Fibroblast of the aortic adventitia (primary cell): Measurements from ENCODE around the gene CRYGN. TPM values are rescaled to one million over a fixed set of nuclear protein-coding genes. Genes with fewer than 3 reads are reported as not detected.

Experiments
- DNase-seq: peaks from one replicate; pipeline ENCODE4 v3.0.0-alpha.2; 2010; ENCODE audit warnings: low read depth
- H3K4me3 ChIP-seq: 2 replicates; pipeline ENCODE4 v1.5.1; 2011; ENCODE audit warnings: low read depth, mild to moderate bottlenecking, control low read depth, low read length, moderate library complexity
- CTCF ChIP-seq: IDR thresholded peaks from 2 replicates; pipeline ENCODE4 v1.5.1; 2011; ENCODE audit warnings: mild to moderate bottlenecking, low read length, control low read depth, inconsistent platforms; ENCODE audit not compliant: insufficient read depth
- total RNA-seq: library from RNA; depleted of rRNA; stranded (reverse); fragments of >200 nt; gene quantifications from 2 replicates; pipeline ENCODE4 v1.2.3, GENCODE V29; 2012; ENCODE audit warnings: low replicate concordance

The CRYGN gene
- total RNA-seq, 1 donor = 0.09 TPM

DNA sequence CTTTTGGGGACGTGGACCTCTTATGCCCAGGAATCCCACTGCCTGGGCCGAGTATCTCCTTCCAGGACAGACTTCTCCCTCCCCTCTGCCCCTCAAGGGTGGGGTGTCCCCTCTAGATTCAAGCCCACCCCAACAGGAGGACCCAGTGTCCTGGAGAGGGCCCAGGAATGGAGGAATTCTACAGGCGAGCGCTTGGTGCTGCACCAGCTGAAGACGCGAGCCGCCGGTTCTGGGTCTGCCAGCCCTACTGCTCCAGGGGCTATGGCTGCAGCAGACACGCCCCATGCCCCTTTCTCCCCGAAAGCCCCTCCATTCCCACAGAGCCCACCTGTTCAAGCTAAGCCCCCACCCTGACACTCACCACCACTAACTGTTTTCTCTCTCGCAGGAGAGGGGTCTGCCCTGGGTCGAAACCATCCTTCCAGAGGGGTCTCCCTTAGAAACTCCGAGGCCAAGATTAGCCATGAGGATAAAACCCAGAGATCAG lies 8.6 kb downstream of the CRYGN start:
- no peak for TF ChIP-seq CTCF
- DNase-seq = no peak
- no peak overlapping the region for H3K4me3 ChIP-seq

DNA sequence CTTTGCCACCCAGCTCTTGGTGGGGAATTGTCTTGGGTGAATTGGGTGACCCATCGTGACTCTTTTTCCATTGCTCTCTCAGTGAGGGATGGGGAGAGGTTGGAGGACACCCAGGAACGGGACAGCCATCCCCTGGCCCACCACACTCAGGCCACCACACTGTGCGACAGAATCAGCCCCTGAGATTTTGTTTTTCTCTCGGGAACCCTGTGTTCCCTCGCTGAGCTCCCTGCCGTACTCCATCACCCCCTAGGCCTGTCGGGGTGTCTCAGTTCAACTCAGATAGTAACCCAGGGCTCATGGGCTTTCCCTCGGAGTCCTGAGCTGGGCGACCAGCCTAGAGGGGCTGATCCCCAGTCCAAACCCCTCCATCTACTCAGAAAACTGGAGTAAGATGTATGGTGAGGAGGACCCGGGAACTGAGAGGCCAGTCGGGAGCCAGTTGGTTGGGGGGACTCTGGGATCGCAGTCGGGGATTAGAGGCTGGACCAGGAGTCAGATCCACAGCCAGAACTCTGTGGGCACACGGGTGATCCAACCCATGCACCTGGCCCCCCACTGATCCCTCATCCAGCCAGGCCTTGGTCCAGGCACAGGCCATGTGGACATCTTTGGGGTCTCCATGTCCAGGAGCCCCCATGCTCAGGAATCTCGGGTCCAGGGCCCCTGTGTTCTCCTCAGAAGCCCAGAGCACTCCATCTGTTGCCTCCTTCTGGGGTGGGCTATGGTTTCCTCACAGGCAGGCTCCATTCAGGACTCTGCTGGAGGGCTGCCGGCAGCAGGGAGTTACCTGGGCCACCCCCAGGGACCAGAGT lies 9.3 kb downstream of the CRYGN start:
- no peak for DNase-seq

GRCh38 chr7:151429560-151430331 lies 10.2 kb downstream of the CRYGN start:
- peak; percentile 31 for DNase-seq
- no peak for TF ChIP-seq CTCF
- H3K4me3 ChIP-seq = no peak overlapping the region

More for the DNA sequence above, 9.3 kb downstream of the CRYGN start:
- no peak overlapping the region for H3K4me3 ChIP-seq
- TF ChIP-seq CTCF = no peak

- no peak for DNase-seq
- H3K4me3 ChIP-seq = no peak overlapping the region
- no peak for TF ChIP-seq CTCF
These were observed 10.7 kb downstream of the CRYGN start for GRCh38 chr7:151429237-151429559.

DNA sequence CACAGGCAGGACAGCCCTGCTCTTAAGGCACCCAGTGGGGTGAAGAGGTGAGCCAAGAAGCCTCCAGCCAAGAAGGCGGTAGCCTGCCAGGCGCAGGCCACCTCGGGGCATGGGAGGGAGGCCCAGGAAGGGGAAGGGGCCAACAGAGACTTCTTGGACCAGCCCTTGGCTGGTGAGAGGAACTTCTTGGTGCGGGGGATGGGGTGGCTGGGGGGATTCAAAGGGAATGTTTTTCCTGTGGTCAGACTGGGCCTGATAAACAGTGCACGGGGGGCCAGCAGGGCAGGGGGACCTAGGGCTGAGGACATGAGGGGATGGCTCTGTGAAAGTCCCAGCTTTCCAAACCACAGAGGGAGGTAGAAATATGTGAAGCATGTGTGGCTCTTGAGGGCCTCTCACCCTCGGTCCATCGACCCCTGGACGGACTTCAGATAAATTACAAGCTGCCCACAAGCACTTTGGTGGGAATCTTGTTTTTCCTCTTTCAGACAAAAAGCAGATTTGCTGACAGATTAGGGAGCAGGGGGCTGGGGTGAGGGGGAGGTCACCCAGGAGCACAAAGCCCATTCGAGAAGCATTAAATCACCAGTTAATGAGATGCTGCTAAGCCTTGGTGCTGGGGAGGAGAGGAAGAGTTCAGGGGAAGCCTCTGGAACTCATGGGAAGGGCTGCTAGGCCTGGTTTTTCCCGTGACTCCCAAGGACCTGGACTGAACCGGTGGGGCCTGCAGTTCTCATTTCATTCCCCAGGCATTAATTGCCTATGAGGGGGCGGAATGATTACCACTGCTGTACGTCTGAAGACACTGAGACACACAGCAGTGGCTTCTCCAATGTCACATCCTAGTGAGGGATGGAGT lies 11.3 kb downstream of the CRYGN start:
- no peak for TF ChIP-seq CTCF
- no peak overlapping the region for H3K4me3 ChIP-seq
- DNase-seq = peak; percentile 78

GRCh38 chr7:151427705-151428377 lies 12.1 kb downstream of the CRYGN start:
- TF ChIP-seq CTCF = no peak

More at GRCh38 chr7:151427705-151428377, 12.1 kb downstream of the CRYGN start:
- DNase-seq = no peak
- H3K4me3 ChIP-seq = no peak overlapping the region
